ENCODE results near the gene STAT3.

DNA sequence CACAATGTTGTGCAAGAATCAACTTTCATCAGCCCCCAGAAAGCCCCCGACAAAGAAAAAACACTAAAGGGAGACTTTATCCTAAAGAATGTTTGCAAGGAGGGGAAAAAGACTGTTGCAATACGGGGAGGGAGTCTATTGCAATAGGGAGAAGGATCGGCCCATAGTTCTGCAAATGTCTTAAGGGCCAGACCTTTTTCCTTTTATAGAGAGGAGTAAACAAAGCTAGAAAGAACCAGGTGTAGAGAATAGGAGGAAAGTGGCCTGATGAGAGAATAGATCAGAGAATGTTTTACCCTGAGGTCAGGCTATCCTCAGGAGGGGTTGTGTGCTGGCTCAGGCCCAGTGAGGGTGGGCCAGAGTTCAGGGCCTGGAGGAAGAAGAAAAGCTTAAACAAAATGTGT is 43.5 kb upstream of the STAT3 start:
- TF ChIP-seq TAF1 (IDR thresholded peaks at IDR 0.05; ENCODE audit: low read depth) = no peak
- TF ChIP-seq, protein P1, sequence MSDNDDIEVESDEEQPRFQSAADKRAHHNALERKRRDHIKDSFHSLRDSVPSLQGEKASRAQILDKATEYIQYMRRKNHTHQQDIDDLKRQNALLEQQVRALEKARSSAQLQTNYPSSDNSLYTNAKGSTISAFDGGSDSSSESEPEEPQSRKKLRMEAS (IDR thresholded peaks at IDR 0.05) = no peak
- TF ChIP-seq EP300 (IDR thresholded peaks at IDR 0.05; ENCODE audit: borderline replicate concordance) = no peak
- TF ChIP-seq RAD21 (IDR thresholded peaks at IDR 0.05; ENCODE audit: low read depth) = no peak
- TF ChIP-seq YY1 (IDR thresholded peaks at IDR 0.05; ENCODE audit: low read depth) = no peak
- no peak for TF ChIP-seq TCF12 (IDR thresholded peaks at IDR 0.05; ENCODE audit: low read depth)

Measured in Ishikawa (cell line).